PC-3 (cell line): ENCODE results near the gene PRRT1B.

Experiments
- EZH2 ChIP-seq: fragments of 300-600 bp; sonication (generic); IDR thresholded peaks from one replicate; pipeline ENCODE4 v1.6.1; 2017; ENCODE audit warnings: antibody characterized with exemption, mild to moderate bottlenecking, low read length; ENCODE audit not compliant: unreplicated experiment
- EZH2phosphoT487 ChIP-seq: fragments of 300-600 bp; sonication (generic); IDR thresholded peaks from 2 replicates; pipeline ENCODE4 v1.6.1; 2018; ENCODE audit warnings: mild to moderate bottlenecking, antibody characterized with exemption, low read length, borderline replicate concordance
- TF ChIP-seq, protein P1 (sequence below): fragments of 300-600 bp; sonication (generic); conservative IDR thresholded peaks from 2 replicates; pipeline ENCODE4 v1.5.1; 2017; ENCODE audit warnings: antibody characterized with exemption, low read depth, mild to moderate bottlenecking, low read length

DNA sequence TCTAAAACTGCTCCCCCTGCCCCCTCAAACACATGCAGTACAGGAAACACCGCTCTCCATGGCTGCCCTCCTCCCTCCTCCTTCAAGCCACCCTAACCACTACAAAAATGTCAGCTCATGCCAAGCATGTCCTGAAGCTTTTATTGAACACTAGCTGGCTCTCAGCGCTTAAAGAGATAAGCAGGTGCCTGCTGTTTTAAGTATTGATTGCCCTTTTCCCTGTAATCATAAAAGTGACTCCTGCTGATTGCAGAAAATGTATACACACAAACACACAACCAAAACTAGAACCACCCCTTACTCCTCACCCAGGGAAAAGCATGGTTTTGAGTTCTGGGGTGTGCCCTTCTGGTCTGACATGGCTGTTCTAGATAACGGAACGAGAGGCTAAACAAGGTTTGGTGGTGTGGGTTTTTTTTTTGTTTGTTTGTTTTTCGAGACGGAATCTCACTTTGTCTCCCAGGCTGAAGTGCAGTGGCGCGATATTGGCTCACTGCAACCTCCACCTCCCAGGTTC is 10.5 kb upstream of the PRRT1B start:
- TF ChIP-seq EZH2 (no peak), EZH2phosphoT487 (no peak)
- TF ChIP-seq, protein P1, sequence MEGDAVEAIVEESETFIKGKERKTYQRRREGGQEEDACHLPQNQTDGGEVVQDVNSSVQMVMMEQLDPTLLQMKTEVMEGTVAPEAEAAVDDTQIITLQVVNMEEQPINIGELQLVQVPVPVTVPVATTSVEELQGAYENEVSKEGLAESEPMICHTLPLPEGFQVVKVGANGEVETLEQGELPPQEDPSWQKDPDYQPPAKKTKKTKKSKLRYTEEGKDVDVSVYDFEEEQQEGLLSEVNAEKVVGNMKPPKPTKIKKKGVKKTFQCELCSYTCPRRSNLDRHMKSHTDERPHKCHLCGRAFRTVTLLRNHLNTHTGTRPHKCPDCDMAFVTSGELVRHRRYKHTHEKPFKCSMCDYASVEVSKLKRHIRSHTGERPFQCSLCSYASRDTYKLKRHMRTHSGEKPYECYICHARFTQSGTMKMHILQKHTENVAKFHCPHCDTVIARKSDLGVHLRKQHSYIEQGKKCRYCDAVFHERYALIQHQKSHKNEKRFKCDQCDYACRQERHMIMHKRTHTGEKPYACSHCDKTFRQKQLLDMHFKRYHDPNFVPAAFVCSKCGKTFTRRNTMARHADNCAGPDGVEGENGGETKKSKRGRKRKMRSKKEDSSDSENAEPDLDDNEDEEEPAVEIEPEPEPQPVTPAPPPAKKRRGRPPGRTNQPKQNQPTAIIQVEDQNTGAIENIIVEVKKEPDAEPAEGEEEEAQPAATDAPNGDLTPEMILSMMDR: no peak
